Osteocyte (in vitro differentiated cells): ENCODE results near the gene SLX4IP. TPM values are rescaled to one million over a fixed set of nuclear protein-coding genes. Genes with fewer than 3 reads are reported as not detected.
A peak's percentile ranks its signal among the peaks of the same experiment; 100 is the strongest.

ENCODE experiments used
- DNase-seq: peaks from one replicate; pipeline ENCODE4 v3.0.0; 2021; ENCODE audit warnings: mixed read lengths; ENCODE audit not compliant: unreplicated experiment; ENCODE audit errors: extremely low spot score
- H3K27ac Mint-ChIP-seq: one replicate; pipeline ENCODE4 v1.8.0; 2021; ENCODE audit warnings: mild to moderate bottlenecking, mixed read lengths; ENCODE audit not compliant: unreplicated experiment
- H3K27me3 Mint-ChIP-seq: one replicate; pipeline ENCODE4 v1.8.0; 2021; ENCODE audit warnings: mixed read lengths; ENCODE audit not compliant: unreplicated experiment
- H3K36me3 Mint-ChIP-seq: one replicate; pipeline ENCODE4 v1.8.0; 2021; ENCODE audit warnings: mixed read lengths; ENCODE audit not compliant: unreplicated experiment
- H3K4me1 Mint-ChIP-seq: one replicate; pipeline ENCODE4 v1.8.0; 2021; ENCODE audit warnings: mixed read lengths; ENCODE audit not compliant: unreplicated experiment
- H3K4me3 Mint-ChIP-seq: one replicate; pipeline ENCODE4 v1.8.0; 2021; ENCODE audit warnings: mild to moderate bottlenecking, moderate library complexity, mixed read lengths; ENCODE audit not compliant: unreplicated experiment
- H3K9me3 Mint-ChIP-seq: one replicate; pipeline ENCODE4 v1.8.0; 2021; ENCODE audit warnings: mixed read lengths; ENCODE audit not compliant: unreplicated experiment
- total RNA-seq: library from RNA; stranded (reverse); gene quantifications from 2 replicates; pipeline ENCODE4 v1.2.1, GENCODE V29; 2021
- TF ChIP-seq, protein P1 (sequence below): fragments of 200-600 bp; sonication (generic); IDR thresholded peaks from 2 replicates; pipeline ENCODE4 v1.5.0; 2021; ENCODE audit warnings: antibody characterized with exemption, mild to moderate bottlenecking, moderate library complexity

The SLX4IP gene
- total RNA-seq, 1 donor from 2014 or later: 5.4 TPM

GRCh38 chr20:10523443-10523842, 88.3 kb downstream of the SLX4IP start:
- H3K27me3 Mint-ChIP-seq: no peaks in the 10 kb centered on the region
- no peak overlapping the region for H3K4me3 Mint-ChIP-seq
- TF ChIP-seq, protein P1, sequence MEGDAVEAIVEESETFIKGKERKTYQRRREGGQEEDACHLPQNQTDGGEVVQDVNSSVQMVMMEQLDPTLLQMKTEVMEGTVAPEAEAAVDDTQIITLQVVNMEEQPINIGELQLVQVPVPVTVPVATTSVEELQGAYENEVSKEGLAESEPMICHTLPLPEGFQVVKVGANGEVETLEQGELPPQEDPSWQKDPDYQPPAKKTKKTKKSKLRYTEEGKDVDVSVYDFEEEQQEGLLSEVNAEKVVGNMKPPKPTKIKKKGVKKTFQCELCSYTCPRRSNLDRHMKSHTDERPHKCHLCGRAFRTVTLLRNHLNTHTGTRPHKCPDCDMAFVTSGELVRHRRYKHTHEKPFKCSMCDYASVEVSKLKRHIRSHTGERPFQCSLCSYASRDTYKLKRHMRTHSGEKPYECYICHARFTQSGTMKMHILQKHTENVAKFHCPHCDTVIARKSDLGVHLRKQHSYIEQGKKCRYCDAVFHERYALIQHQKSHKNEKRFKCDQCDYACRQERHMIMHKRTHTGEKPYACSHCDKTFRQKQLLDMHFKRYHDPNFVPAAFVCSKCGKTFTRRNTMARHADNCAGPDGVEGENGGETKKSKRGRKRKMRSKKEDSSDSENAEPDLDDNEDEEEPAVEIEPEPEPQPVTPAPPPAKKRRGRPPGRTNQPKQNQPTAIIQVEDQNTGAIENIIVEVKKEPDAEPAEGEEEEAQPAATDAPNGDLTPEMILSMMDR: no peak
- H3K9me3 Mint-ChIP-seq: no peaks in the 10 kb centered on the region
- peaks cover 3% of the 10 kb centered on the region for H3K36me3 Mint-ChIP-seq
- H3K27ac Mint-ChIP-seq: peak overlapping the region; percentile 81
- peaks cover 46% of the 10 kb centered on the region for H3K4me1 Mint-ChIP-seq
- DNase-seq: no peak

DNA sequence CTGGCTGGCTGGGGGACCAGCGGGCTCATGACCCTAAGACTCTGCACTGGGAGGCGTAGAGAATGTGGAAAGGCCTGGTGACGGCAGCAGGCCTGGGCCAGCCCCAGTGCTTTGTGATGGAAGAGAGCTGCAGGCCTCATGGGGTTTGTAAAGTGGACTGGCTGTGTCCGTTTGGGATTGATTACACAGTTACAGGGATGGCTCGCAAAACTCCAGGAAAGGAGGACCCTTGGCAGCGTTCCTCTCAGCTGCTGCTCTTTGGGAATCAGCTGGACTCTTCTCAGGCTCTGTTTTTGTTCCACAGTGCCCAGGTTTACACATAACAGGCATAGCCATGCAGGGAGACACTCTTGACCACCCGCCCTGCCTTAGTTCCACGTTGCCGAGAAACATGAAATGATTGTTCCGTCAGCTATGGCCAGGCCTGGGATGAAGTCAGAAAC, 89.0 kb downstream of the SLX4IP start:
- H3K4me3 Mint-ChIP-seq: no peak overlapping the region
- DNase-seq: no peak

GRCh38 chr20:10524643-10525042, 89.5 kb downstream of the SLX4IP start:
- TF ChIP-seq, protein P1: no peak
- no peaks in the 10 kb centered on the region for H3K27me3 Mint-ChIP-seq
- peaks cover 45% of the 10 kb centered on the region for H3K4me1 Mint-ChIP-seq
- H3K4me3 Mint-ChIP-seq: no peak overlapping the region
- peaks cover 3% of the 10 kb centered on the region for H3K36me3 Mint-ChIP-seq
- H3K9me3 Mint-ChIP-seq: no peaks in the 10 kb centered on the region
- H3K27ac Mint-ChIP-seq: peak overlapping the region; percentile 81
- DNase-seq: no peak

More for the DNA sequence above, 89.0 kb downstream of the SLX4IP start:
- H3K36me3 Mint-ChIP-seq: peaks cover 3% of the 10 kb centered on the region
- no peaks in the 10 kb centered on the region for H3K9me3 Mint-ChIP-seq
- peaks cover 46% of the 10 kb centered on the region for H3K4me1 Mint-ChIP-seq
- H3K27me3 Mint-ChIP-seq: no peaks in the 10 kb centered on the region
- peak overlapping the region; percentile 81 for H3K27ac Mint-ChIP-seq
- TF ChIP-seq, protein P1: no peak

GRCh38 chr20:10527781-10528180, 92.7 kb downstream of the SLX4IP start:
- no peak for DNase-seq
- Mint-ChIP-seq H3K9me3 (no peaks in the 10 kb centered on the region), H3K27ac (no peak overlapping the region), H3K36me3 (peaks cover 6% of the 10 kb centered on the region), H3K4me1 (peaks cover 19% of the 10 kb centered on the region), H3K4me3 (no peak overlapping the region), H3K27me3 (no peaks in the 10 kb centered on the region)
- TF ChIP-seq, protein P1: no peak

DNA sequence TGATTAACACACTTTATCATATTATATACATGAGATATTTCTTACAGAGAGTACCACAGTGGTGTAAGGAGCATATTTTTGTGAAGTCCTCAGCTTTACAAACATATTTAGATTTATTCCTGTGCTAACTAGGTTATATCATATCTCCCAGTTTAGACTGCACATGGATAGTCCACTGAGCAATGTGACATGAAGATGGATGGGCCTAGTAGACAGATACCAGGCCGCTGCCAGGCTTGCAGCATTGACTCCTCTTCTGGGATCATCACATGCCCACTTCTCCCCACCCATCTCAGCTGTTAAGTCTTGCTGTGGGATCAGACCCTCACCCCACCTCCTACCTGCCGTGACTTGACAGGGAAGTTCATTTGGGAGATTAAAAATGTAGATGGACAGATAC, 95.8 kb downstream of the SLX4IP start:
- H3K27me3 Mint-ChIP-seq: no peaks in the 10 kb centered on the region
- no peak for DNase-seq
- no peaks in the 10 kb centered on the region for H3K4me1 Mint-ChIP-seq
- peaks cover 6% of the 10 kb centered on the region for H3K36me3 Mint-ChIP-seq
- H3K9me3 Mint-ChIP-seq: no peaks in the 10 kb centered on the region
- TF ChIP-seq, protein P1: no peak
- no peak overlapping the region for H3K27ac Mint-ChIP-seq
- H3K4me3 Mint-ChIP-seq: no peak overlapping the region
